Measurements from ENCODE around the gene SLC51B. TPM values are rescaled to one million over a fixed set of nuclear protein-coding genes. Genes with fewer than 3 reads are reported as not detected.
"Not testable (repeated sequence)": the region's sequence is repeated elsewhere in the genome, so short reads cannot be mapped to it uniquely, and the experiment has no call there.

The SLC51B gene
- total RNA-seq, 2 donors from 2014 or later: not detected

DNA sequence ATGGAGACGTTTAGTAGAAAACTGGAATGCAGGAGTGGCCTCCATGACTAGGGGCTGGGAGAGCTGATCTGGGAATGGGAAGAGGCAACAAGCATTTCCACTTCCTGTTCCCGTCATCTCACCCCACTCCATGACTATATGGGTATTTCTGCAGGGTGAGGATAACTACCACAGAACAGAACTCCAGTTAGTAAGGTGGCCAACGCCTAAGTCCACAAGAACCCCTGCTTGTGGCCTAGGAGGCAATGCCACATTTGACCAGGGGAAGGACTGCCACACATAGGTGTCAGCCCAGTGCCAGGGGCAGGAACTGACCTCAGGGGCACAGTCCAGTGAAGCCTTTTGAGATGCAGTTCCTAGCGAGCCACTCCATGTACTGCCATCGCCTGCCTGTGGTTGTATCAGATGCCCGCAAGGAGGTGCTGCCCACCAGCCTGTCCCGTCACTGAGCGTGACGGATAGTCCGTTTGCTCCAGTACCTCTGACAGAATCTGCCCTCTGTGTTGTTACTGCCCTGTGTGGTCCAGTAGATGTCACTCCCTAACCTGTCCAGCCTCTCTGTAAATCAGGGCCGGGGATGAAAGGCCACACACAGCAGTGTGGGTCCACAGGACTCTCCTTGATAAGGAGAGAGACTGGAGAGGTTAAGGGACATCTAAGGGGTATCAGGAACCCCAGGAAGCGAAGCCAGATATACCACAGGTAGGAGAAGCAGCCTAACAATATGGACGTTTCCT is 12.2 kb upstream of the SLC51B start:
- Mint-ChIP-seq H3K27me3 (peaks cover 3% of the 10 kb centered on the region), H3K36me3 (ENCODE audit: low read depth) (peaks cover 6% of the 10 kb centered on the region), H3K4me3 (peak overlapping the region; percentile 3), H3K9me3 (no peaks in the 10 kb centered on the region), H3K4me1 (peaks cover 7% of the 10 kb centered on the region), H3K27ac (no peak overlapping the region)
- ATAC-seq (replicated peaks): peak; percentile 46

DNA sequence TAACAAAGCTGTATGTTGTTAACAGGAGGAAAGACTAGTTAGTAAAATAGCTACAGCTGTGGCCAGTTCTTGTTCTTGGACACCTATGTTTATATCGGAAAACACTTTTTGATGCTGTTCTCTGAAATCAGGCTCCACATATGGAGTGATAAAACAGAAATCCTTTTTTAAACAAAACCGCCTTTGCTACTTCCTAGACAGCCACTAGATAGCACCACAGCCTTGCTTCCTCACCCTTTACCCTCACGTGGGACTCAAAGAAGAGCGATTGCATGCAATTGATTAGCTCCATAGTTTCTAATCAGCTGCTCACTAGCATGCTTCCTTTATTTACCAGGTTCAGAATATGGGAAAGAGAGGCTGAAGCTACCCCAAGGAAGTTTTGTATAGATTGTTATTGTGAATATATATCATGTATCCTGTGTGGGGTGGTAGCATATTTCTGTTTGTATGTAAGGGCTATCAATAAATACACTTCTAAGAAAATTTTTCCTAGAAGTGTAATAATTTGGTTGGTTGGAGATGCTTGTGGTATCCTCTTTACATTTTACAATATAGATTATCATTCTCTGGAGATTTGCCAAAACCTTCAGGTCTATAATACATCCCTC is 11.4 kb upstream of the SLC51B start:
- H3K27ac Mint-ChIP-seq: no peak overlapping the region
- H3K4me3 Mint-ChIP-seq: no peak overlapping the region
- no peaks in the 10 kb centered on the region for H3K9me3 Mint-ChIP-seq
- H3K4me1 Mint-ChIP-seq: no peaks in the 10 kb centered on the region
- H3K36me3 Mint-ChIP-seq (ENCODE audit: low read depth): no peaks in the 10 kb centered on the region
- H3K27me3 Mint-ChIP-seq: peaks cover 3% of the 10 kb centered on the region
- ATAC-seq (replicated peaks): no peak

DNA sequence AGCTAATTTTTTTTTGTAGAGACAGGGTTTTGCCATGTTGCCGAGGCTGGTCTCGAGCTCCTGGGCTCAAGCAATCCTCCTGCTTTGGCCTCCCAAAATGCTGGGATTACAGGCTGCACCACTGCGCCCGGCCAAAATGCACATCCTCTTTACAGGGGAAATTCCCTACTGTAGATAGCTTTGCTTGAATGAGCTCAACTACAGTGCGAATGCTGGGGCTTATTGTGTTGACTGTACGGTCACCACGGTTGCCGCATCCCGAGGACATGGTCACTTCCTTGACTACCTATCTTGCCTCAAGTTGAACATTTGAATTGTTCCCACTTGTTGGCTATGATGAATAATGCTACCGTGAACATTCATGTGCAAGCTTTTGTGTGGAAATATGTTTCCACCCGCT is 10.5 kb upstream of the SLC51B start:
- no peak overlapping the region for H3K4me3 Mint-ChIP-seq
- no peak overlapping the region for H3K27ac Mint-ChIP-seq
- H3K36me3 Mint-ChIP-seq (ENCODE audit: low read depth): no peaks in the 10 kb centered on the region
- H3K4me1 Mint-ChIP-seq: no peaks in the 10 kb centered on the region
- H3K9me3 Mint-ChIP-seq: no peaks in the 10 kb centered on the region
- no peak for ATAC-seq (replicated peaks)
- peaks cover 3% of the 10 kb centered on the region for H3K27me3 Mint-ChIP-seq

DNA sequence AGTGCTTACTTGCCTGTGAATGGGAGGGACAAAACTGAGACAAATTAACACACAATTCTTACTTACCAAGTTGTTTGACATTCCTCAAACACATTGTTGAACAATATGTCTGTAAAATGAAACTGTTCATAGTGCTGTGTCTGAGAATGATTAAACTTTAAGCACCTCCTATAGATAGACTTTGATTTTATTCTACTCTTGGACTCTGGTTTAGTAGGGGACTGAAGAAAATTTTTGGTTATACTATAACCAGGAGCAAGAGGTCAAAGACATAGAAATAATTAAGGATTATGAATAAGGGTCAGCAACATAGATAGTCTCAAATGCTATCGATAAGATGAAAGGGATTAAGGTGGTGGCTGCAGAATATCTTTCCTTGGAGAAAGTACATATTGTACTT is 7.9 kb upstream of the SLC51B start:
- ATAC-seq (replicated peaks): no peak
- Mint-ChIP-seq H3K27me3 (peaks cover 7% of the 10 kb centered on the region), H3K27ac (no peak overlapping the region), H3K9me3 (no peaks in the 10 kb centered on the region), H3K36me3 (ENCODE audit: low read depth) (no peaks in the 10 kb centered on the region), H3K4me3 (no peak overlapping the region), H3K4me1 (no peaks in the 10 kb centered on the region)

DNA sequence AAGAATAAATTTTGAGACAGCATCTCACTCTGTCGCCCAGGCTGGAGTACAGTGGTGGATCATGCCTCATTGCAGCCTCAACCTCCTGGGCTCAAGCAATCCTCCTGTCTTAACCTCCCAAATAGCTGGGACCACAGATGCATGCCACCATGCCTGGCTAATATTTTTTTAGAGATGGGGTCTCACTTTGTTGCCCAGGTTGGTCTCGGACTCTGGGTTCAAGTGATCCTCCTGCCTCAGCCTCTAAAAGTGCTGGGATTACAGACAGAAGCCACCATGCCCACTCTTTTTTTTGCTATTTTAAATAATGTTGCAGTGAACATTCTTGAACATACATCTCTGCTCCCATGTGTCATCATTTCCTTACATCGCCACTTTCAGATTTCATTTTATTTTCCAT is 6.8 kb upstream of the SLC51B start:
- H3K36me3 Mint-ChIP-seq (ENCODE audit: low read depth): no peaks in the 10 kb centered on the region
- peaks cover 5% of the 10 kb centered on the region for H3K27me3 Mint-ChIP-seq
- H3K4me1 Mint-ChIP-seq: no peaks in the 10 kb centered on the region
- H3K4me3 Mint-ChIP-seq: no peak overlapping the region
- H3K27ac Mint-ChIP-seq: no peak overlapping the region
- no peaks in the 10 kb centered on the region for H3K9me3 Mint-ChIP-seq
- no peak for ATAC-seq (replicated peaks)

DNA sequence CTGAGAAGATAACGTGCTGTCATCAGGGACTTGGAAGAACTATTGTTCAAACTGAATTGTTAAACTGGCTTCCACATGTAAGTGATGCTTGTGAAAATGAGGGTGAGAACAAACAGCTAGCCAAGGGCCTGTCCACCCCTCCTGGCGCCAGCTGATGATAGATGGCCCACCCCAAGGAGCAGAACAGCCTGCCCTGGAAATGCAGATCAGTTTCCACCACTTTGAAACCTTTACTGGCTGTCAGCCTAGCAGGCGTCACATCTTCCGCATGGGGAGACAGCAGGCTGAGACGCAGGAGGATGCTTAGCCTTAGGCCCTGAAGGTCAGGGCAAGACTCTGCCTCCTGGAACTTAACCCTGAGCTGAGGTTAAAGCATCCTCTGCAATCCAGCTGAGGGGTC is 6.4 kb upstream of the SLC51B start:
- peaks cover 5% of the 10 kb centered on the region for H3K27me3 Mint-ChIP-seq
- H3K27ac Mint-ChIP-seq: no peak overlapping the region
- H3K36me3 Mint-ChIP-seq (ENCODE audit: low read depth): no peaks in the 10 kb centered on the region
- H3K4me1 Mint-ChIP-seq: no peaks in the 10 kb centered on the region
- H3K9me3 Mint-ChIP-seq: no peaks in the 10 kb centered on the region
- no peak overlapping the region for H3K4me3 Mint-ChIP-seq
- no peak for ATAC-seq (replicated peaks)

DNA sequence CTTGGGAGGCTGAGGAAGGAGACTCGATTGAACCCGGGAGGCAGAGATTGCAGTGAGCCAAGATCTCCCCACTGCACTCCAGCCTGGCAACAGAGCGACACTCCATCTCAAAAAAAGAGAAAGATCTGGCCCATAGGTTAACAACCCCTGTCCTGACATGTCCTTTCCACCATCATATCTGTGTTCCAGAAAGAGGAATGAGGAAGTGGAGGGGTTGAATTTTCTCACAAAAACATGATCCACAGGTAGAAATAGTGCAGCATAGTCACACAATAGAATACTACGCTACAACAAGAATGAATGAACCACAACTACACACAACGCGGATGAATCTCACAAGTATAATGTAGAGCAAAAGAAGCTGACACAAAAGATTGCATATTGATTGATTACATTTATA is 4.7 kb upstream of the SLC51B start:
- Mint-ChIP-seq H3K36me3 (ENCODE audit: low read depth) (no peaks in the 10 kb centered on the region), H3K4me1 (no peaks in the 10 kb centered on the region), H3K27ac (no peak overlapping the region), H3K27me3 (peaks cover 5% of the 10 kb centered on the region), H3K4me3 (no peak overlapping the region), H3K9me3 (no peaks in the 10 kb centered on the region)
- ATAC-seq (replicated peaks): no peak

DNA sequence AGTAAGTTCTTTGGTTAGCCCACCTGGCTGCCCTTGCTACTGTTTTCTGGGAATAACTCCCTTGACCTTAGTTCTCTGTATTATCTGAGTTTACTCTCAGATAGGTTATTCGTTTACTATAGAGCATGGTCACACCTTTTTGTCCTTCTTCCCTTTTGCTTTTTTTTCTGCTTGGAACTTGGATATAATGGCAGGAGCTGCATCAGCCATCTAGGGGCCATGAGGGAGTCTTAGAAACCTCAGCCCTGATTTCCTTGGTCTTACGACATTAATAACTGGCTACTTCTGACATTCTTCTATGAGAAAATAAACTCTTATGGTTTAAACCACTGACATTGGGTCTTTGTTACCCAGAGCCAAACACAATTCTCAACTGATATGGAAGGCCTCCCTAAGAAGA is 3.4 kb upstream of the SLC51B start:
- H3K4me3 Mint-ChIP-seq: no peak overlapping the region
- no peak for ATAC-seq (replicated peaks)
- H3K36me3 Mint-ChIP-seq (ENCODE audit: low read depth): no peaks in the 10 kb centered on the region
- no peaks in the 10 kb centered on the region for H3K9me3 Mint-ChIP-seq
- peaks cover 5% of the 10 kb centered on the region for H3K27me3 Mint-ChIP-seq
- no peak overlapping the region for H3K27ac Mint-ChIP-seq
- no peaks in the 10 kb centered on the region for H3K4me1 Mint-ChIP-seq

DNA sequence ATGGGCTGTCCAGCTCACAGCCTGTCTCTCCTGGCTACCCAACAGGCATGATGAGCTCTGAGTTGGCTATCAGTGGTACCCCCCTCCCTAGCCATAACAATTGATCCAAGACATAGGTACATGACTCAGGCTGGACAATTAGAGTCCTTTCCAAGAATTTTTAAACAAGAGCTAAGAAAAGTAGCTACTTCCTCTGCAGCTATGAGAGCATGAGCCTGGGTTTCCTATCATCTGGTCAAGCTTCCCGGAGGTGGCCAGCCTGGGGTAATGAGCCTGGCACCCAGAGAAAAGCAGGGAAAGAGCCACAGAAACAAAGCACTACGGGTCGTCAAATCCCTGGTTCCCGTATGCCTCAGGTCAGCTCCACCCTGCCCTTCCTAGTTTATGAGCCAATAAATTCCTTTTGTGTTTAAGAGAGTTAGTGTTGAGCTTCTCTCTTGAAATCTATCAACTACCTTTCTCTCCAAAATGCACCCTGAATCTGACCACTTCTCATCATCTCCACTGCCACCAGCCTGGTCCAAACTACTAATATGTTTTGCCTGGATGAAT is 2.3 kb upstream of the SLC51B start:
- Mint-ChIP-seq H3K4me1 (no peaks in the 10 kb centered on the region), H3K27me3 (peaks cover 5% of the 10 kb centered on the region), H3K4me3 (no peak overlapping the region), H3K9me3 (no peaks in the 10 kb centered on the region), H3K27ac (no peak overlapping the region), H3K36me3 (ENCODE audit: low read depth) (no peaks in the 10 kb centered on the region)
- no peak for ATAC-seq (replicated peaks)

DNA sequence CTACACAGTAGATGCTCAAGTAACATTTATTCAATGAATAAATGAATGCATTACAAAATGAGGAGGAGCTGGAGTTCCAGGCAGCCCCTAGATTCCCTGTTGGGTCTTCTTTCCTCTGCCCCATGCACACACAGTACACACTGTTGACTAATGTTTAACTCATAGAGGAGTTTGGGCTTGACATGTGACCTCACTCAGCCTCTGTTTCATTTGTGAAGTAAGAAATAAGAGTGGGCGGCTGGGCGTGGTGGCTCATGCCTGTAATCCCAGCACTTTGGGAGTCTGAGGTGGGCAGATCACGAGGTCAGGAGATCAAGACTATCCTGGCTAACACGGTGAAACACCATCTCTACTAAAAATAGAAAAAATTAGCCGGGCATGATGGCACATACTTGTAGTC is 969 bp upstream of the SLC51B start:
- not testable (repeated sequence) for H3K27me3 Mint-ChIP-seq; H3K4me1 Mint-ChIP-seq; H3K9me3 Mint-ChIP-seq; H3K4me3 Mint-ChIP-seq; H3K27ac Mint-ChIP-seq; H3K36me3 Mint-ChIP-seq (ENCODE audit: low read depth)
- peak; percentile 93 for ATAC-seq (replicated peaks)

DNA sequence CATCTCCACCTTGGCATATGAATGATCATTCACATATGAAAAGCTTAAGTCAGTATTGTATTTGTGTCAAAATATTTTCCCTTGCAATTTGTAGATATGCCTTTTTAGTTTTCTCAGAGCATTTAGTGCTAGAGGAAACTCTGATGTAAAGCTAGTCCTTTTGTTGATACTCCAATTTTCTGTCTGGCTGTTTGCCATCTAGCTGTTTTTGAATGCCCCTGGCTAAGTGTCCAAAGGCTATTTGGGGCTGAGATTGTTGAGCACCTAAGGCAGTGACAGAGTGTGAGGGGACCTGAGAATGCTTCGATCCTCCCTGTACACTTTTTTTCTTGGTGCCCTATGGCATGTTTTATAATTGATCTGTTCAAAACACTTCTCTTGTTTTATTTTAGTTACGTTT is 3.1 kb downstream of the SLC51B start:
- no peak overlapping the region for H3K4me3 Mint-ChIP-seq
- H3K27ac Mint-ChIP-seq: no peak overlapping the region
- peaks cover 9% of the 10 kb centered on the region for H3K4me1 Mint-ChIP-seq
- no peaks in the 10 kb centered on the region for H3K36me3 Mint-ChIP-seq (ENCODE audit: low read depth)
- no peaks in the 10 kb centered on the region for H3K9me3 Mint-ChIP-seq
- ATAC-seq (replicated peaks): no peak
- H3K27me3 Mint-ChIP-seq: no peaks in the 10 kb centered on the region

DNA sequence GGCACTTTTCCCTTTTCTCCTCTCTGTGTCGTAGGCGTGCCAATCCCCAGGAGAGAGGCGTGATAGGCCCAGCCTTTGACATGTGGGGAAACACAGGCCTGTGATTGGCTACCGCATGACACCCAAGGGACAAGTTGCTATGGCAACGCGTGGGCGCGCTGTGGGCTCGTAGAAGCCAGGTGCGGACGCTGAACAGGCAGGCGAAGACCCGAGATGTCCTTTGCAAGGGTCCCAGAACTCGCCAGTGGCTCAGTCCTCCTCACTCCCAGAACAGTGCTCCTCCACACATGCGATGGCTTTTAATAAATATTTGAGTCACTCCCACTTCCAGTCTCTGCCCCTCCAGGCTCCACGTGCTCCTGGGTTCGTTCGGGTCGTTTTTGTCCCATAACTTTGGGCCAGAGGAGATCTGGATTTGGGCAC is 4.2 kb downstream of the SLC51B start:
- Mint-ChIP-seq H3K9me3 (no peaks in the 10 kb centered on the region), H3K27me3 (no peaks in the 10 kb centered on the region), H3K4me3 (peak overlapping the region; percentile 68), H3K27ac (peak overlapping the region; percentile 72), H3K4me1 (peaks cover 9% of the 10 kb centered on the region), H3K36me3 (ENCODE audit: low read depth) (no peaks in the 10 kb centered on the region)
- ATAC-seq (replicated peaks): peak; percentile 99

DNA sequence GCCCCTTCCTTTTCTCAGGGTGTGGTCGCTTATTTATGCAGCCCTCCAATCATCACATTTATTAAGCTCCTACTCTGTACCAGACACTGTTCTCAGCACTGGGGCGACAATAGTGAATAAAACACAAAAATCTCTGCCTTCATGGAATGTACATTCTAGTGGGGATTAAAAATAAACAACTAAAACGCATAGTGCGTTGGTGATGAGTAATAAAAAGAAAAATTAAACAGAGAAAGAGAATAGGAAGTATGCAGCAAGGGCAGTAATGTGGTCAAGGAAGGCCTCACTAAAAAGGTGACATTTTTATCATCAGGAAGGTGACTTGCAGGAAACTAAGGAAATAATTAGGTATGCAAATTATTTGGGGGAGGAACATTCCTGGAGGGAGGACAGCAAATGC is 5.1 kb downstream of the SLC51B start:
- H3K36me3 Mint-ChIP-seq (ENCODE audit: low read depth): no peaks in the 10 kb centered on the region
- peak overlapping the region; percentile 72 for H3K27ac Mint-ChIP-seq
- H3K4me1 Mint-ChIP-seq: peaks cover 9% of the 10 kb centered on the region
- peak overlapping the region; percentile 68 for H3K4me3 Mint-ChIP-seq
- no peak for ATAC-seq (replicated peaks)
- no peaks in the 10 kb centered on the region for H3K9me3 Mint-ChIP-seq
- H3K27me3 Mint-ChIP-seq: no peaks in the 10 kb centered on the region

DNA sequence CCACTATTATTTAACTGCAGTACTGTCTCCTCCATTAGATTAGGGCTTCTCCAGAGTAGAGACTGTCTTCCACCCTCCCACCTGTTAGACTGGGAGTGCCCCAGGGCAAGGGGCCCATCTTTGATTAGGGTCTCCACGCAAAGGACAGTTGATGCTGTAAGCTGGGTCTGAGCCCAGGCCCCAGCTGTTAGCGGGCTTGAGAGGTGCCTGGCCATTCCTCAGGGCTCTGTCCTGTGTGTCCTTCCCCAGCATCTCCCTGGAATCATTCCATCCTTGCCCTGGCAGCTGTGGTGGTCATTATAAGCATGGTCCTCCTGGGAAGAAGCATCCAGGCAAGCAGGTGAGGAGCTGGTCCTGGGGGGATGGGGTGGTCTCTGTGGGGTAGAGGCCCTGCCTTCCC is 6.1 kb downstream of the SLC51B start:
- Mint-ChIP-seq H3K36me3 (ENCODE audit: low read depth) (no peaks in the 10 kb centered on the region), H3K27me3 (no peaks in the 10 kb centered on the region), H3K4me1 (peaks cover 9% of the 10 kb centered on the region), H3K4me3 (no peak overlapping the region), H3K9me3 (no peaks in the 10 kb centered on the region), H3K27ac (no peak overlapping the region)
- no peak for ATAC-seq (replicated peaks)

DNA sequence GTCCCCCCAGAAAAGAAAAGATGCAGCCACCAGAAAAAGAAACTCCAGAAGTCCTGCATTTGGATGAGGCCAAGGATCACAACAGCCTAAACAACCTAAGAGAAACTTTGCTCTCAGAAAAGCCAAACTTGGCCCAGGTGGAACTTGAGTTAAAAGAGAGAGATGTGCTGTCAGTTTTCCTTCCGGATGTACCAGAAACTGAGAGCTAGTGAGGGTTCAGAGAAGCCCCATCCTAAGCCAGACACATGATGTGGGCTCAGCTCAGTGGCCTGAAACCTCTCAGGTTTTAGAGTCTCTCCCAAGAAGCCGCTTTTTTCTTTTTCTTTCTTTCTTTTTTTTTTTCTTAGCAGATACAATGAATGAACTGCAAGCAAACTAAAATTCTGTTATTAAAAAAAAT is 7.8 kb downstream of the SLC51B start:
- peaks cover 9% of the 10 kb centered on the region for H3K4me1 Mint-ChIP-seq
- H3K9me3 Mint-ChIP-seq: no peaks in the 10 kb centered on the region
- no peaks in the 10 kb centered on the region for H3K36me3 Mint-ChIP-seq (ENCODE audit: low read depth)
- no peak overlapping the region for H3K27ac Mint-ChIP-seq
- ATAC-seq (replicated peaks): no peak
- no peak overlapping the region for H3K4me3 Mint-ChIP-seq
- no peaks in the 10 kb centered on the region for H3K27me3 Mint-ChIP-seq

Measured in activated T-helper 17 cell treated with anti-CD3 and anti-CD28 coated beads, Interleukin-2, amount 50 U/mL, for 72 hours (primary cell).